NCI-H510A (cell line): ENCODE measurements around the gene IL26.

Source experiments
- DNase-seq: peaks from one replicate; lab custom pipeline; 2025; lab: John Stamatoyannopoulos, UW

The IL26 gene, protein sequence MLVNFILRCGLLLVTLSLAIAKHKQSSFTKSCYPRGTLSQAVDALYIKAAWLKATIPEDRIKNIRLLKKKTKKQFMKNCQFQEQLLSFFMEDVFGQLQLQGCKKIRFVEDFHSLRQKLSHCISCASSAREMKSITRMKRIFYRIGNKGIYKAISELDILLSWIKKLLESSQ

DNA sequence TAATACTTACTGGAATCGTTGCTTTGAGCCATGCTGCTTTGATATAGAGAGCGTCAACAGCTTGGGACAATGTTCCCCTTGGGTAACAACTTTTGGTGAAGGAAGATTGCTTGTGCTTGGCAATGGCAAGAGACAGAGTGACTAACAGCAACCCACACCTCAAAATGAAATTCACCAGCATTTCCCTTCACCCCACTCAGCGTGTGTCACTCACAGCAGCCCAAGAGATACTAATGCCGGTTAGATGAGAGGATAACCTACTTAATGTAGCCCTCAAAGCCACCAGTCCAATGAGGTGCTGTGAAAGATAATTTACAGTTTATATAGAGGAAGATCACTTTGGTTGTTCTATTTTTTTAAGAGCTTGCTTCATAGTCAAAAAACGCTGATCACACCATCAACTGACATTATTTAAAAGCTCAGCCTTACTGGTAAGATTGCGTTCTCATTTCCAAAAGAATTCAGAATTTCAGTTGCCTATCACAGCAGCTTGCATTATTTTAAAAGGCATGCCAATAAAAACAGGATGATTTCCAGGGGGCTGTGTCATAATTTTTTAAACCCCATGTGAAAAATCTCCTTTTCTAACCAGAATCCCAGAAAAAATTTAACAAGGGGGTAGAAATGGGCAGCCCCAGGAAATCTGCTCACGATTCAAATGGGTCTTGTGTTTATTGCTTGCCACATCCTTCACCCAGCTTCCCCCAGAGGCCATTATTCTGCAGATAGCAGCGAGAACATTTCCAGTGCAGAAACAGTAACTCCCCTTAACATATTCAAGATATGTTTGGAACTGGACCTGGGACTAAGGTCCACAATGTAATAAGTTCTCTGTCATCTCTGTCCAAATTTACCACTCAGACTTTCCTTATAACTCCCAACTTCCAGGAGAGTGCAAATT lies at the start of gene IL26:
Gene IL26 (minus strand): TSS at position 235 of the 901 bp plus-strand sequence. CDS start 54 bp downstream, at position 181.
- no peak for DNase-seq

DNA sequence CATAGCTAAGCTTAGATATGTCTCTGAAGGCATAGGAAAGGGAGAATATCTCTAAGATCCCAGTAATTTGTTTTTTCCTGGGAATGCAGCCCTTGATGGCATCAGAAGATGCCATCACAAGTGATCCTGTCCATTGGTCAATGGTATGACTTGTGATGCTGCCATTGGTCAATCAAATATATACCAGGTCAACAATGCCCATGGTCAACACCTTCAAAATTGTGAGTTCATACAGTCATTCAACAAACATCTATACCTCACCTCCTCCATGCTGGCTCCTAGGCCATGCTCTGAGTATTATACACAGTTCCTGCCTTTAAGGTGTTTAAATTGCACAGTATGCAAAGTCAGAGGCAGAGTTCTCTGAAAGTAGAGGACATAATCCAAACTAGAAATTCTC lies 47.1 kb upstream of the IL26 start:
- no peak for DNase-seq

DNA sequence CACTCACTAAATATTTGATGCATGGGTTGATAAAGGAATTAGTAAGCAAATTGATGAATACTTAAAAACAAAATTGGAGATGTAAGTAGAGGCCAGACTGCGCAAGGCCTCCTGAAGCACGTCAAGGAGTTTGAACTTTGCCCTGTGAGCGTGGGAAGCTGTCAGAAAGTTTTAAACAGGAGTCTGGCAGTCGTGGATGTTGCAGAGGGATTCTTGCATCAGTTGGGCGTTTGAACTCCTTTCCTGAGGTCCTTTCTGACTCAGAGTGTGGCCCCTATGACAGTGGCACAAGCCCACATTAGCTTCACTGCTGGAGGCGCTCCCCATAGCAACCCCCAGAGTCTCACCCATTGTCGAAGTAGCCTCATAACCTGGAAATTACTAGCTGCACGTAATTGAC lies 45.7 kb upstream of the IL26 start:
- DNase-seq, result no peak

DNA sequence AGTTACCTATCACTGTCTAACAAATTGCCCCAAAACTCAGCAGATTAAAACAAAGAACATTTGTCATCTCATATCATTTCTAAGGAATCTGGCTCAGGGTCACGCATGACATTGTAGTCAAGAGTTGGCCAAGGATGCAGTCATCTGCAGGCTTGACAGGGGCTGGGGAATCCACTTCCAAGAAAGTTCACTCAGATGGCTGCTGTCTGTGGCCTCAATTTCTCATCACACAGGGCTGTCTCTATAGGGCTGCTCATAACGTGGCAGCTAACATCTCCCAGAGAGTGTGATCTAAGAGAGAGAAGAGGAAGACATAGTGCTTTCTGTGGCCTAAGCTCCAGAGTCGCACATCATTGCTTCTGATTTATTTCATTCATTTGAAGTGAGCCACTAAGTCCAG lies 44.7 kb upstream of the IL26 start:
- DNase-seq, result no peak

DNA sequence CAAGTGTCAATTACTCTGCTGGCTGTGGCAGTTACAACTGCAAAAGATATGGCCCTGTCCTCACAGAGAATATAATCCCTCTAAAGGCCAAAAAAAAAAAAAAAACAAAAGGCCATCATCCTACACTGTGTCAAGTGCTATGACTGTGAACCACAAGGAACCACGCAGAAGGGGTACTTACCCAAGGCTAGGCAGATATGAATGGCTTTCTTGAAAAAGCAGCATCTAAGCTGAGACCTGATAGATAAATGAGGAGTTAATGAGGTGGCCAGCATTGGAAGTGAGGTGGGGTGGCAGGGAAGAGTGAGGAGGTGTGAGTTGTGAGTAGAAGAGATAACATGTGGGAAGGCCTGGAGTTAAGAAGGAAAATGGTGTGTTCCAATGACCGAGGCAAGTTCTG lies 44.2 kb upstream of the IL26 start:
- no peak for DNase-seq

DNA sequence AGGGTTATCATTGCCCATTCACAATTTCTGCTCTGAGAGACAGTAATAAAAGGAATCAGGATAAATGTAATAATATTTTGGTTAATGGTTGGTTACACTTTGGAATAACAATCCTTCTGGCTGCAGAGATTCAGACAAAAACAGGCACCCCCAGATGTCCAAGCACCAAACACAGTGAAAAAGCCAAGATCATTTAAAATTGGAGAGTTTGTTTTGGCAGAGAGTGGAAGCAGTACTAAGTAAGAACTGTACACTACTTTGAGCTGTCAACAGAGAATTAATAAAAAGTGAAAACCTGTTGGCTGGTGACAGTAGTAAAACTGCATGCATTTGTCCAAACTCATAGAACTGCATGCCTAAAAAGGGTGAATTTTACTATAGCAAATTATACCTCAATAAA lies 43.4 kb upstream of the IL26 start:
- no peak for DNase-seq

DNA sequence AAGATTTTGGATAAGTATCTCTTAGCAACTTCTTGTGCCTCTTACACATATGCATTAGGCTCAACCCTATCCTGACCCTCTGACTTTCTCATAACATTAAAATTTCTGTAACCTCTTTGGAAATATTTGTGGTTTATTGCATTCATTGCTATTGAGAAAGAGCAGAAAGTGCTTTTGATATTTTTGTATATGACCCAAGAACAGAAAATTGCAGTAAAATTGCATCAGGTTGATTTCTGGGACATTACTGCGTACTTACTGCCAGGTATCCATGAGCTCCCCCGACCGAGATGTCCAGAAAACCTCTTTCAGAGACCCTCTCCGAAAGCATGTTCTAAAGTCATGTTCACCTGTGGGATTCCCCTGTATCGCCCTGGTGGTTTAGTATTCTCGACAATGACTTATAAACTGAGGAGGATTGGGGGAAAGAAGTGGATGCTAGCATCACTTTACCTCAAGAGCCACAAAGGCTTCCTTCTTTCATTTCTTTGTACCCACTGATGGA lies 42.3 kb upstream of the IL26 start:
- DNase-seq, result no peak

DNA sequence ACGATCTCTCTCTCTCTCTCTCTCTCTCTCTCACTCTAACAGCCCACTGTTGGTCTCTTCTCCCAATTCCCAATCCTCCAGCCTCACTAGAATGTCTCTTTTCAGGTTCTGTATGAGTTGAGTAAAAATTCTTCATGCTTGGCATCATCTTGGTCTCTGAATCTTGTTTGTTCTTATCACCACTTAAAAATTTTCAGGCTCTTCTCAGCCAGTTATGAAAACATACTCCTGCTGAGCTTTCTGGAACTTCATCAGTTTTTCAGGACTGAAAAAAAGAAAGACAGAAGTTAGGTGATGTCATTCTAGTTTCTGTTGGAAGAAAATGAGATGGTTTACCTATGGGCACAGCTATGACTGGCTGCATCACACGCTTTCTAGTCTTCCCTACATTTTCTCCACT lies 39.2 kb upstream of the IL26 start:
- DNase-seq, result no peak

DNA sequence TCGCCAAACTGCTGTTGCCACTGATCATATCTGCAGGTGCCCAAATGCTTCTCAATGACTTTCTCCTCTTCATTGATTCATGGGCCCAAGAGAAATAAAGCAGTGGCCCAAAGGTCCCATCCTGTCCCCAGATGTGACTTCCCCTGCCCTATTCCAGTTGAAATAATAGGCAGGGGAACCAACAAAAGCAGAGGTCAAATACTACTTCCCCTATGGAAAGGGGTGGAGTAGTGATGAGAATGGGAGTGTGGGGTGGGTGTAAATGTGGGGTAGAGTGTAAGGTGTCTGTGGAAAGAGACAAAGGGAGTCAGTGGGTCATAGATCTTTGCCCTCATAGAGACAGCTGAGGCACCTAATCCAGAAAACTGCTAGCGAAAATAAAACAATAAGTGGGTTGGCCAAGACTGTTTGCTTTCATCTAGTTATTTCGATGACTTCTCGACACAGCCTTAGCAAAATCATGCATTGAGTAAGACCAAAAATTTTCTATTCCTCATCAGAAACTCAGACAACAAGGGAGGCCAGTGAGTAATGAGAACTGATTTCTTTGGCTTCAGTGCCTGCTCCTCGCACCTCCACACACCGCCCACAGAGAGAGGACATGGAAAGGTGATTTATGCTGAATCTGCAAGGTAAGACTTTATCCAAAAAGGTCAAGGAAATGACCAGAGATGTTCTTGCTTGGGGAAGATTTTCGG lies 38.7 kb upstream of the IL26 start:
- no peak for DNase-seq

DNA sequence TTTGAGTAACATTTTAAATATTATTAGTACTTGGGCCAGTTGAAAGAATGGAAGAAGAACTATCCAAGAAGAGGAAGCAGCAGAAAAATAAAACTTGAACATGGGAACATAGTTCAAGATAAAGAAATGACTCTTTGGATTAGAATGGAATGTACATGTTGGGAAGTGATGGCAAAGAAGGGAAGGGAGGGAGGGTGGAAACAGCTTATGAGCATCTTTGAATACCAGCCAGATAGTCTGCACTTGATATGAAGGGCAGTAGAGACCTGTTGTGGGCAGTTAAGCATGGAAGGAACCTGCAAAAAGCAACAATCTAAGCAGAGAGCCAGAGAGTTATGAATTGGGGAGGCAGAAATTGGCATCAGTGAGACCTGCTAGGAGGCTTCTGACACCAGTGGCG lies 37.8 kb upstream of the IL26 start:
- DNase-seq, result no peak

DNA sequence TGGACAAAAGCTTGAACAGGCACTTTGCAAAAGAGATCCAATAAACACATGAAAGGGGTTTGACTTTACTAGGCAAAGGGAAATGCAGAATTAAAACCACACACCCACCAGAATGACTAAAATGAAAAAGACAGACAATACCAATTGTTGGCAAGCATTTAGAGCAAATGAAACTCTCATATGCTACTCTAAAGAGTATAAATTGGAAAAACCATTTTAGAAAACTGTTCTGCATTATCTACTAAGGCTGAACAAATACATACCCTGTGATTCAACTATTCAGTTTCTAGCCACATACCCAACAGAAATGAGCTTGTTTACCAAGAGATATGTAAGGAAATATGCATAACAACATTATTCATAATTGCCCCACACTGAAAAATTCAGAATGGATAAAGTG lies 36.3 kb upstream of the IL26 start:
- no peak for DNase-seq

DNA sequence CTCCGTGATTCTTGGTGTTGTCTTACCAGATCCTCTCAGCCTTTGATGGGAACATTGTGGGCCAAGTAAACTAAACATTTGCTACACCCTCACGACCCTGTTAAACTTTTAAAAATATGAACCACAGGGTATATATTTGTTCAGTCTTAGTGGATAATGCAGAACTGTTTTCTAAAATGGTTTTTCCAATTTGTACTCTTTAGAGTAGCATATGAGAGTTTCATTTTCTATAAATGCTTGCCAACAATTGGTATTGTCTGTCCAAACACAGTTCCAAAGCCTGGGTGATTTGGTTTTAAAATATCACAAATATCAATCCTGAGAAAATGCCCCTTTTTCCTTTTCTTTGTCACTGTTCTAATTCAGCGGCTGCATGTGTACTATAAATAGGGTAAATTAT lies 34.5 kb upstream of the IL26 start:
- DNase-seq, result no peak

DNA sequence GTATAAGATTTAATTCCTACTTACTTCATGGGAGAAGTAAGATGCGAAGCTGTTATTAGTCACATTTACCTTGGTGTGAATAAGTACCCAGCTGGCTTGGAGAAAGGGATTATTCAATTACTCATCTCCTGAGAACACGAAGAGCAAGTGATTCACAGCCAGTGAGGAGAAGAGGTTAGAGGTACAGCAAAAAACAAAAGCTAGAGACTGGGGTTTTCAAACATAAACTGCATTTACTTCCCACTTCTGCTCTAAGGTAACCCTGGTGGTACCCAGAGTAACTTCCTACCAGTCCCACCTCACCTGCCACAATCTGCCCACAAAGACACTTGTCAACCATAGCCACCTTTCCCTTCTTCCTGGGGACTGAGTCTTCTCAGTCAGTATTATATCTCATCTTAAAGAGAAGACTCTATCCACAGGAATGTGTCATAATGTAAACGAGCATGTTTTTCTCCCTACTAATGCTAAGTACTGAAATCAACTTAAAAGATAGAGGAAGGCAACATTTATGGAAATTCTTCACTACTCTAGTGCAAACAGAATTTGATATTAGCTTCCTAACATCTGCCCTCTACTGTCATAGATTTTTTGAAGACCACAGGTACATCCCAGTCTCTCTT lies 33.8 kb upstream of the IL26 start:
- DNase-seq, result no peak

DNA sequence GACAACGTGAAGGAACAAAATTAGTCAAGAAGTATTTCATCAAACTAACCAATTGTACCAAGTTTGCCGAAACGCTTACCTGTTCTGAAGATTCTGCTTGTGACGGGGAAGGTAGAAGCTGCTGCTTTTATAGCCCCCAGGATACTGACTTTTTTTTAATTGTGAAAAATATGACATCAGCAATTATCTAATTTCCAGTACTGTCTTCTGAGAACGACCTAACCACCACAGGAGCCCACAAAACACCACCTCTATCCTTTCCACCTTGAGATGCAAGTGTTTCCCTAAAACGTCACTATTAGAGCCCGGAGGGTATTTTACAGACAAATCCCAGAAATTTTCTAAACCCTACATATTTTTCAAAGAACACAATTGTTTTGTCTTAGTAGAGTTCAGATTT lies 27.9 kb upstream of the IL26 start, which contains the start of gene IL22:
Gene IL22 (minus strand): TSS at position 101 of the 400 bp plus-strand sequence. CDS start 156 bp downstream, outside the sequence.
- DNase-seq, result no peak

DNA sequence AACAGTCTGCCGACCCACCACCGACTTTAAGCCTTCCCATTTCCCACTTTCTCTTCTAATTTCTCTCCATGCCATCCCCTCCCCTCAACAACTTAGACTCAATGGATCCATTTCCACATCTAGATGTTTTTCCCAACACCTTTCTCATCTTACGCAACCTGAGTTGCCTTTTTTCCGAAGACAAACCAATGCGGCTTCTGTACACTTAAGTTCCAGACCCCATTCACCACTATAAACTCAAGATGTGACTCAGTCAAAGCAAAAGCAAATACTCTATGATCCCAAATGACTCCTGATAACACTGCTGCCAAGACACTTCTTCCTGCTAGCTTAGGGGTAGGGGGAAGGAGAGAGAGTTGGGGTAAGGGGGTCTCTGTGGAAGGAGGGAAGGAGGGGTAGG lies 26.5 kb upstream of the IL26 start:
- DNase-seq, result no peak

DNA sequence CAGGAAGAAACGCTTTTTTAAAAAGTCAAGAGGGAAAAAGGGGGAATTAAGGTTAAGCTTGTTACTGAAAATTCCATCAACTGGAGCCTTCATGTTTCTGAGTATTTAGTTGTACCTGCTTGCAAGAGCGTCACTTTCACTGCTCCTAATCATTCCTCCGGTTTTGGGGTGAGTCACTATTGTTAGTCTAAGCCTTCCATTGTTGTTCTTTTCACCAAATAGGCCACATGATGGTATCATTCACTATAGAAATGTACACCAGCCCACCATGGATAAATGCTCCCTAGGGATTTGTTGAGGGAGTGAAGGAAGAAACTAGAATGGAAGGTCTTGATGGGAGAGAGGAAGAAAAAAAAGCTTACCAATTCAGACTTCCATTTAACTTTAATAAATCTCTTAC lies 24.8 kb upstream of the IL26 start:
- DNase-seq, result no peak

DNA sequence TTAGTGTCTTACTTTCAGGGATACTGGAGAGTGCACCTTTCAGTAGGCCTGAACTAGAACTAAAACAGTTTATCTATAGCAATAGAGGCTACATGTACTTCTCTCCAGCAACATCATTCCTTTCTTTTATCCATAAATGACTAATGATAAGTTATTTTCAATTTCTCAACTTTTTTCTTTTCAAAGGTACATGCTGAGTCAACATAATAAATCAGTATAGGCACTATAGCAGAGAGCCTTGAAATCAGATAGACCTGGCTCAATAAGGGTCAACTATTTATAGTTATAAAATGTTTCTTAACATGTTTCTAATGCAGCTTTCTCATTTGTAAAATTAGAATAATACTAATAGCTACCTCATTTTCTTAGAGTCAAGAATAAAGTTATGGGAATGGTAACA lies 22.2 kb upstream of the IL26 start:
- DNase-seq, result no peak

DNA sequence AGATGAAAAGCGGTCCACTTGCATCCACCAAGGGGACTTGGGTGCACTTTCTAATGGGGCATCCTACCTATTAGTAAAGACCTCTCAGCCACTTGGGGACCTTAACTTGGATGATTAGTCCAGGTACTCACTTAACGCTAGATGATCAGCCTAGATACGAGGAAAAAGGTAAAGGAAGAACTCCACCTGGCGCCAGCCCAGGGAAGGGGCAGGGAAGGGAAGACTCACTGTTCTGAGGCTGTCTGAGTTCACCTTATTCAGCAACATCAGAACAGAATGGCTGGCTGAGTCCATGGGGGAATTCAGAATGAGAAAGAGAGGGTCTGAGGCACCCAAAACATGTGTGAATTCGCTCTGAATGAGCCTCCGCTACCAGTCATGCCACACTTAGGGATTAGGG lies 20.7 kb upstream of the IL26 start:
- DNase-seq, result no peak

DNA sequence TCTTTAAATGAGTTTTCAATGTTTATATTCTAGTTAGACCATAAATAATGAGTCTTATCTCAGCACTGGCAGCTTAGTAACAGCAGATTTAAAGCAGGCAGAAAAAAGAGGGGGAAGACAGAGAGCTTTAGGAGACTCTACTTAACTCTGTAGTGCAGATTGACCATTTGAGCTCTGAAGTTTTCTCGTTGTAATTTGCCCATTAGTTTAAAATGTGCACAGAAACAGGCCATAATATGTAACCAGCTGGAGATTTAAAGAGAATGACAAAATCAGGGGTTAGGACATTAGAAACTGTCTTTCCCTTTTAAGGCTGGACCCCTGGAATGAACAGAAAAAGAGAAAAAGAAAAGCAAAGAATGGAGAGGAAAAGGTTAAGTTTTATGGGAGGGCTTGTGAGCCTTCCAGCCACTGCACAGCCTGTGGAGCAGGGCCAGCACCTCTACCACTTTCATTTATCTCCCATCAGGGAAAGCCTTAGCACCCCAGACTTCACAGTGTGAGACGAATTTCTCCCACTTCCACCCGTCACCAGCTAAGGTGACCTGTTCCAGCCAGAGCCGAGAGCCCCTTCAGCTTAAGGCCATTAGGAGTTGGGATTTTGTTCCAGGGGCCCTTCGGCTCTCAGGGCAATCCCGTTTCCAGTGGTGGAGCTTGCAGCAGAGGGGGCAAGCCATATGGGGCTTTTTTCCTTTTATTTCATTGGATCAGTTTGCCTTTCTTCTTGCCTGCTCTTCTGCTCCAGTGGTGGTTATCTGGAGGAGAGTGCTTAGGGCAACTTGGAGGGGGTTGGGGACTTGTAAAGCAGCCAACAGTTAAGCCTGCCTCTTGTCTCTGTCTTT lies 19.8 kb upstream of the IL26 start:
- no peak for DNase-seq

DNA sequence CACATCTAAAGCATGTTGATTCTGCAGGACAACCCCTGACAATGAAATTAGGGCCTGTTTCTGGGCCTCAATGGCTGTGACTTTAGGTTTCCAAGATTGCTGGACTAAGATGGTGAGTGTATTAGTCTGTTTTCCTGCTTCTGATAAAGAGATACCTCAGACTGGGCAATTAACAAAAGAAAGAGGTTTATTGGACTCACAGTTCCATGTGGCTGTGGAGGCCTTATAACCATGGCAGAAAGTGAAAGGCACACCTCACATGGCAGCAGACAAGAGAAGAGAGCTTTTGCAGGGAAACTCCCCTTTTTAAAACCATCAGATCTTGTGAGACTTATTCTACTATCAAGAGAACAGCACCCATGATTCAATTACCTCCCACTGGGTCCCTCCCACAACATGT lies 17.2 kb upstream of the IL26 start:
- no peak for DNase-seq

DNA sequence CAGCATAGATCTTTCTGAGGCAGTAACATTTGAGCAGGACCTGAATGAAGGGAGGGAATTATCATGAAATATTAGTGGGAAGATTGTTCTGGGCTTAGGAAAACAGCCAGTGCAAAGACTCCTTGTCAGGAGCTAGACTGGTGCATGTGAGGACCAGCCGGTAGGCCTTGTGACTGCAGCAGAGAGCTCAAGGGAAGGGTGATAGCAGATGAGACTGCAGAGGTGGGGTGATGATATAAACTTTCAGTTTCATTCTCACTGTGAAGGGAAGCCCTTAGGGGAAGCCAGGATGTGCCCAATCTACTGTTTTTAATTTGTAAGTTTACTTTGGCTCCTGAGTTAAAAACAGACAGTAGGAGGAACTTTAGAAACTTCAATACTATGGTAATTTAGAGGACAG lies 15.4 kb upstream of the IL26 start:
- DNase-seq, result no peak
